Measurements from ENCODE around the gene PROM2.

The PROM2 gene

GRCh38 chr2:95311815-95312542 lies 37.7 kb downstream of the PROM2 start:
- H3K27ac ChIP-seq (ENCODE audit: low read depth, low read length) = no peak overlapping the region
- H3K27me3 ChIP-seq (ENCODE audit: insufficient read depth, low read length, poor library complexity) = no peaks in the 10 kb centered on the region

GRCh38 chr2:95312543-95313201 lies 38.4 kb downstream of the PROM2 start:
- Histone ChIP-seq H4K8ac (ENCODE audit: low read depth, low read length) (no peak overlapping the region), H2BK5ac (ENCODE audit: low read length) (no peak overlapping the region), H3K23ac (ENCODE audit: low read length) (no peak overlapping the region), H2BK120ac (ENCODE audit: low read depth, low read length) (no peak overlapping the region), H3K4me3 (ENCODE audit: low read length) (no peak overlapping the region), H3K9ac (ENCODE audit: low read length) (no peak overlapping the region), H3K4me1 (ENCODE audit: control insufficient read depth, low read depth, low read length) (no peaks in the 10 kb centered on the region), H3K27ac (ENCODE audit: low read depth, low read length) (no peak overlapping the region), H3K18ac (ENCODE audit: low read length) (no peak overlapping the region), H3K36me3 (ENCODE audit: control insufficient read depth, insufficient read depth, low read length) (no peaks in the 10 kb centered on the region), H4K5ac (ENCODE audit: low read length) (no peak overlapping the region), H3K4me2 (ENCODE audit: low read length) (no peak overlapping the region), H2AK5ac (ENCODE audit: low read length) (no peak overlapping the region), H3K79me2 (ENCODE audit: control insufficient read depth, insufficient read depth, low read length) (no peaks in the 10 kb centered on the region), H3K79me1 (ENCODE audit: low read length) (no peaks in the 10 kb centered on the region), H3K56ac (ENCODE audit: low read length) (no peak overlapping the region), H3K27me3 (ENCODE audit: insufficient read depth, low read length, poor library complexity) (no peaks in the 10 kb centered on the region), H2BK15ac (replicated peaks; ENCODE audit: low read depth) (no peak overlapping the region), H3K4ac (ENCODE audit: low read depth, low read length) (no peak overlapping the region)
- no peak for DNase-seq
- no CpG with 5 or more reads among the region's 24 CpGs for WGBS (ENCODE audit: extremely low coverage, insufficient coverage, low lambda C conversion rate)

More at GRCh38 chr2:95311815-95312542, 37.7 kb downstream of the PROM2 start:
- Histone ChIP-seq H3K4me2 (ENCODE audit: low read length) (no peak overlapping the region), H3K9ac (ENCODE audit: low read length) (no peak overlapping the region), H3K4me3 (ENCODE audit: low read length) (no peak overlapping the region), H3K56ac (ENCODE audit: low read length) (no peak overlapping the region), H3K4me1 (ENCODE audit: control insufficient read depth, low read depth, low read length) (no peaks in the 10 kb centered on the region), H2BK5ac (ENCODE audit: low read length) (no peak overlapping the region), H3K18ac (ENCODE audit: low read length) (no peak overlapping the region), H4K8ac (ENCODE audit: low read depth, low read length) (no peak overlapping the region), H2BK120ac (ENCODE audit: low read depth, low read length) (no peak overlapping the region), H2BK15ac (replicated peaks; ENCODE audit: low read depth) (no peak overlapping the region), H4K5ac (ENCODE audit: low read length) (no peak overlapping the region), H3K79me1 (ENCODE audit: low read length) (no peaks in the 10 kb centered on the region), H2AK5ac (ENCODE audit: low read length) (no peak overlapping the region), H3K79me2 (ENCODE audit: control insufficient read depth, insufficient read depth, low read length) (no peaks in the 10 kb centered on the region), H3K4ac (ENCODE audit: low read depth, low read length) (no peak overlapping the region), H3K23ac (ENCODE audit: low read length) (no peak overlapping the region), H3K36me3 (ENCODE audit: control insufficient read depth, insufficient read depth, low read length) (no peaks in the 10 kb centered on the region)
- no CpG with 5 or more reads among the region's 26 CpGs for WGBS (ENCODE audit: extremely low coverage, insufficient coverage, low lambda C conversion rate)
- DNase-seq = no peak

GRCh38 chr2:95313296-95314131 lies 39.3 kb downstream of the PROM2 start:
- Histone ChIP-seq H3K79me1 (ENCODE audit: low read length) (no peaks in the 10 kb centered on the region), H3K9ac (ENCODE audit: low read length) (no peak overlapping the region), H3K4me1 (ENCODE audit: control insufficient read depth, low read depth, low read length) (no peaks in the 10 kb centered on the region), H3K4ac (ENCODE audit: low read depth, low read length) (no peak overlapping the region), H3K56ac (ENCODE audit: low read length) (no peak overlapping the region), H2BK15ac (replicated peaks; ENCODE audit: low read depth) (no peak overlapping the region), H3K23ac (ENCODE audit: low read length) (no peak overlapping the region), H2AK5ac (ENCODE audit: low read length) (no peak overlapping the region), H2BK120ac (ENCODE audit: low read depth, low read length) (no peak overlapping the region), H3K4me2 (ENCODE audit: low read length) (no peak overlapping the region), H3K79me2 (ENCODE audit: control insufficient read depth, insufficient read depth, low read length) (no peaks in the 10 kb centered on the region), H3K27ac (ENCODE audit: low read depth, low read length) (no peak overlapping the region), H4K5ac (ENCODE audit: low read length) (no peak overlapping the region), H3K27me3 (ENCODE audit: insufficient read depth, low read length, poor library complexity) (no peaks in the 10 kb centered on the region), H2BK5ac (ENCODE audit: low read length) (no peak overlapping the region), H3K4me3 (ENCODE audit: low read length) (no peak overlapping the region), H3K18ac (ENCODE audit: low read length) (no peak overlapping the region), H4K8ac (ENCODE audit: low read depth, low read length) (no peak overlapping the region), H3K36me3 (ENCODE audit: control insufficient read depth, insufficient read depth, low read length) (no peaks in the 10 kb centered on the region)
- WGBS (ENCODE audit: extremely low coverage, insufficient coverage, low lambda C conversion rate) = no CpG with 5 or more reads among the region's 16 CpGs
- DNase-seq = no peak

GRCh38 chr2:95314598-95314963 lies 40.3 kb downstream of the PROM2 start:
- no peak overlapping the region for H2AK5ac ChIP-seq (ENCODE audit: low read length)
- no peaks in the 10 kb centered on the region for H3K4me1 ChIP-seq (ENCODE audit: control insufficient read depth, low read depth, low read length)
- no peaks in the 10 kb centered on the region for H3K79me1 ChIP-seq (ENCODE audit: low read length)
- no peak overlapping the region for H2BK5ac ChIP-seq (ENCODE audit: low read length)
- H3K4me2 ChIP-seq (ENCODE audit: low read length) = no peak overlapping the region
- no CpG with 5 or more reads among the region's 11 CpGs for WGBS (ENCODE audit: extremely low coverage, insufficient coverage, low lambda C conversion rate)
- no peak overlapping the region for H3K9ac ChIP-seq (ENCODE audit: low read length)
- no peak overlapping the region for H3K27ac ChIP-seq (ENCODE audit: low read depth, low read length)
- no peak overlapping the region for H2BK120ac ChIP-seq (ENCODE audit: low read depth, low read length)
- H4K8ac ChIP-seq (ENCODE audit: low read depth, low read length) = no peak overlapping the region
- H2BK15ac ChIP-seq (replicated peaks; ENCODE audit: low read depth) = no peak overlapping the region
- no peak overlapping the region for H3K4ac ChIP-seq (ENCODE audit: low read depth, low read length)
- H3K27me3 ChIP-seq (ENCODE audit: insufficient read depth, low read length, poor library complexity) = no peaks in the 10 kb centered on the region
- H4K5ac ChIP-seq (ENCODE audit: low read length) = no peak overlapping the region
- no peak for DNase-seq
- no peak overlapping the region for H3K4me3 ChIP-seq (ENCODE audit: low read length)
- H3K79me2 ChIP-seq (ENCODE audit: control insufficient read depth, insufficient read depth, low read length) = no peaks in the 10 kb centered on the region
- no peak overlapping the region for H3K56ac ChIP-seq (ENCODE audit: low read length)
- no peaks in the 10 kb centered on the region for H3K36me3 ChIP-seq (ENCODE audit: control insufficient read depth, insufficient read depth, low read length)
- no peak overlapping the region for H3K23ac ChIP-seq (ENCODE audit: low read length)
- no peak overlapping the region for H3K18ac ChIP-seq (ENCODE audit: low read length)

GRCh38 chr2:95314964-95315611 lies 40.8 kb downstream of the PROM2 start:
- Histone ChIP-seq H2AK5ac (ENCODE audit: low read length) (no peak overlapping the region), H3K27me3 (ENCODE audit: insufficient read depth, low read length, poor library complexity) (no peaks in the 10 kb centered on the region), H3K79me1 (ENCODE audit: low read length) (no peaks in the 10 kb centered on the region), H3K27ac (ENCODE audit: low read depth, low read length) (no peak overlapping the region), H3K4me2 (ENCODE audit: low read length) (no peak overlapping the region), H3K36me3 (ENCODE audit: control insufficient read depth, insufficient read depth, low read length) (no peaks in the 10 kb centered on the region), H3K4ac (ENCODE audit: low read depth, low read length) (no peak overlapping the region), H4K8ac (ENCODE audit: low read depth, low read length) (no peak overlapping the region), H2BK15ac (replicated peaks; ENCODE audit: low read depth) (no peak overlapping the region), H3K4me3 (ENCODE audit: low read length) (no peak overlapping the region), H3K79me2 (ENCODE audit: control insufficient read depth, insufficient read depth, low read length) (no peaks in the 10 kb centered on the region), H3K18ac (ENCODE audit: low read length) (no peak overlapping the region), H3K9ac (ENCODE audit: low read length) (no peak overlapping the region), H3K56ac (ENCODE audit: low read length) (no peak overlapping the region), H4K5ac (ENCODE audit: low read length) (no peak overlapping the region), H3K23ac (ENCODE audit: low read length) (no peak overlapping the region), H3K4me1 (ENCODE audit: control insufficient read depth, low read depth, low read length) (no peaks in the 10 kb centered on the region), H2BK120ac (ENCODE audit: low read depth, low read length) (no peak overlapping the region), H2BK5ac (ENCODE audit: low read length) (no peak overlapping the region)
- DNase-seq = peak; percentile 60
- WGBS (ENCODE audit: extremely low coverage, insufficient coverage, low lambda C conversion rate) = no CpG with 5 or more reads among the region's 16 CpGs
